ENCODE results near the gene CEACAM21. TPM values are rescaled to one million over a fixed set of nuclear protein-coding genes. Genes with fewer than 3 reads are reported as not detected.

CEACAM21 gene
- total RNA-seq, 1 donor from 2014 or later = not detected

DNA sequence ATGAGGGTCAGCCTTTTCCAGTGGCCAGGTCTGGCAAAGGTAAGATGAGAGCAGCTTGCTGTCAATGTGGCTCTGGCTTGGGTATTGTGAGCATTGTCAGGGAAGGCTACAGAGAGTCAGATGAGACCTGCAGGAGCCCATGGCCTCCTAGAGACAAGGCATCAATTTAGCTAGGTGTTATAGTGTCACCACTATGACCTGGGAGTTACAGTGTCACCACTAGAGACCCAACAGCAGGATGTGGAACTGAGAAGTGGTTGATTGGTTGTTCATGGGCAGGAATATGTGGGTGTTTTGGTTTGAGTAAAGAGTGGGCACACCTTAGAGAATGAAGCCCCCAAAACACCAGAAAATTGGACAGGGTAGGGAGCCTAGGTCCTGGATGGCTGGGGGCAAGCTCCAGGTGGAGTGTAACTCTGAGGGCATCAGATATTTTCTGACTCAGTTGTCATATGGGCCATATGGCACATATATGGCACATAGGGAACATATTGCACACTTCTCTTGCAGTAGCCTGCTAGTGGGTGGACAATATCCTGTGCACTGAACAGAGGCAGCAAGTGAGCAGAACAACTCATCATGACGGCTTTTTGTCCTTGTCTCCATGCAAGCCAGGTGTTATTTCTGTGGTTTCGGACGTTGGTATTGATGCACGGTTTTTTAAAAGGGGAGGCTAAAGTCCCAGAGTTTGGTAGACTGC is 46.3 kb upstream of the CEACAM21 start:
- H3K27ac Mint-ChIP-seq = no peak overlapping the region
- H4K20me1 ChIP-seq (ENCODE audit: low read depth) = no peaks in the 10 kb centered on the region
- H3K36me3 Mint-ChIP-seq = no peaks in the 10 kb centered on the region
- H3K4me3 ChIP-seq = no peak overlapping the region
- no peak overlapping the region for H2AFZ ChIP-seq (replicated peaks)
- no peak for DNase-seq (ENCODE audit: low spot score)
- TF ChIP-seq EZH2 (IDR thresholded peaks at IDR 0.05) (no peak), EZH2phosphoT487 (IDR thresholded peaks at IDR 0.05) (no peak)
- TF ChIP-seq, protein P1, sequence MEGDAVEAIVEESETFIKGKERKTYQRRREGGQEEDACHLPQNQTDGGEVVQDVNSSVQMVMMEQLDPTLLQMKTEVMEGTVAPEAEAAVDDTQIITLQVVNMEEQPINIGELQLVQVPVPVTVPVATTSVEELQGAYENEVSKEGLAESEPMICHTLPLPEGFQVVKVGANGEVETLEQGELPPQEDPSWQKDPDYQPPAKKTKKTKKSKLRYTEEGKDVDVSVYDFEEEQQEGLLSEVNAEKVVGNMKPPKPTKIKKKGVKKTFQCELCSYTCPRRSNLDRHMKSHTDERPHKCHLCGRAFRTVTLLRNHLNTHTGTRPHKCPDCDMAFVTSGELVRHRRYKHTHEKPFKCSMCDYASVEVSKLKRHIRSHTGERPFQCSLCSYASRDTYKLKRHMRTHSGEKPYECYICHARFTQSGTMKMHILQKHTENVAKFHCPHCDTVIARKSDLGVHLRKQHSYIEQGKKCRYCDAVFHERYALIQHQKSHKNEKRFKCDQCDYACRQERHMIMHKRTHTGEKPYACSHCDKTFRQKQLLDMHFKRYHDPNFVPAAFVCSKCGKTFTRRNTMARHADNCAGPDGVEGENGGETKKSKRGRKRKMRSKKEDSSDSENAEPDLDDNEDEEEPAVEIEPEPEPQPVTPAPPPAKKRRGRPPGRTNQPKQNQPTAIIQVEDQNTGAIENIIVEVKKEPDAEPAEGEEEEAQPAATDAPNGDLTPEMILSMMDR (IDR thresholded peaks at IDR 0.05) = no peak
- H3K9me3 Mint-ChIP-seq = peaks cover 9% of the 10 kb centered on the region
- H3K4me3 Mint-ChIP-seq = no peak overlapping the region
- H3F3A ChIP-seq (ENCODE audit: low read depth) = no peaks in the 10 kb centered on the region
- no peaks in the 10 kb centered on the region for H3K79me2 ChIP-seq (ENCODE audit: low read depth)
- no peaks in the 10 kb centered on the region for H3K27me3 ChIP-seq
- no peak overlapping the region for H3K9ac ChIP-seq
- no peak overlapping the region for H3K4me2 ChIP-seq
- H3K9me3 ChIP-seq (ENCODE audit: low read depth) = no peaks in the 10 kb centered on the region
- H3K4me1 Mint-ChIP-seq = peaks cover 10% of the 10 kb centered on the region
- peaks cover 22% of the 10 kb centered on the region for H3K27me3 Mint-ChIP-seq (ENCODE audit: insufficient read depth, low read depth)
- H3K27ac ChIP-seq = no peak overlapping the region
- no peaks in the 10 kb centered on the region for H3K4me1 ChIP-seq
- H3K36me3 ChIP-seq = no peaks in the 10 kb centered on the region

GRCh38 chr19:41530184-41530534 is 45.8 kb upstream of the CEACAM21 start:
- no peaks in the 10 kb centered on the region for H3K27me3 ChIP-seq
- H3K9ac ChIP-seq = no peak overlapping the region
- no peak for DNase-seq (ENCODE audit: low spot score)
- no peaks in the 10 kb centered on the region for H4K20me1 ChIP-seq (ENCODE audit: low read depth)
- H3K4me2 ChIP-seq = no peak overlapping the region
- peaks cover 9% of the 10 kb centered on the region for H3K9me3 Mint-ChIP-seq
- H2AFZ ChIP-seq (replicated peaks) = no peak overlapping the region
- no peaks in the 10 kb centered on the region for H3F3A ChIP-seq (ENCODE audit: low read depth)
- no peaks in the 10 kb centered on the region for H3K36me3 Mint-ChIP-seq
- no peak overlapping the region for H3K27ac Mint-ChIP-seq
- H3K4me3 Mint-ChIP-seq = no peak overlapping the region
- H3K27me3 Mint-ChIP-seq (ENCODE audit: insufficient read depth, low read depth) = peaks cover 19% of the 10 kb centered on the region
- no peak overlapping the region for H3K4me3 ChIP-seq
- H3K79me2 ChIP-seq (ENCODE audit: low read depth) = no peaks in the 10 kb centered on the region
- peaks cover 10% of the 10 kb centered on the region for H3K4me1 Mint-ChIP-seq
- H3K36me3 ChIP-seq = no peaks in the 10 kb centered on the region
- no peaks in the 10 kb centered on the region for H3K9me3 ChIP-seq (ENCODE audit: low read depth)
- no peak for TF ChIP-seq EZH2 (IDR thresholded peaks at IDR 0.05)
- TF ChIP-seq, protein P1 (IDR thresholded peaks at IDR 0.05) = no peak
- TF ChIP-seq EZH2phosphoT487 (IDR thresholded peaks at IDR 0.05) = no peak
- no peak overlapping the region for H3K27ac ChIP-seq
- no peaks in the 10 kb centered on the region for H3K4me1 ChIP-seq

GRCh38 chr19:41530761-41531301 is 45.1 kb upstream of the CEACAM21 start:
- TF ChIP-seq EZH2 (IDR thresholded peaks at IDR 0.05) (no peak), EZH2phosphoT487 (IDR thresholded peaks at IDR 0.05) (no peak)
- H3K4me2 ChIP-seq = no peak overlapping the region
- H3K4me1 Mint-ChIP-seq = peaks cover 10% of the 10 kb centered on the region
- no peak for DNase-seq (ENCODE audit: low spot score)
- no peak overlapping the region for H3K4me3 ChIP-seq
- no peaks in the 10 kb centered on the region for H3F3A ChIP-seq (ENCODE audit: low read depth)
- H3K9me3 Mint-ChIP-seq = peaks cover 9% of the 10 kb centered on the region
- H3K27ac ChIP-seq = no peak overlapping the region
- peaks cover 16% of the 10 kb centered on the region for H3K27me3 Mint-ChIP-seq (ENCODE audit: insufficient read depth, low read depth)
- no peaks in the 10 kb centered on the region for H3K36me3 Mint-ChIP-seq
- H3K4me1 ChIP-seq = no peaks in the 10 kb centered on the region
- no peaks in the 10 kb centered on the region for H3K9me3 ChIP-seq (ENCODE audit: low read depth)
- no peak overlapping the region for H3K4me3 Mint-ChIP-seq
- no peak overlapping the region for H3K27ac Mint-ChIP-seq
- no peak overlapping the region for H3K9ac ChIP-seq
- H4K20me1 ChIP-seq (ENCODE audit: low read depth) = no peaks in the 10 kb centered on the region
- no peaks in the 10 kb centered on the region for H3K79me2 ChIP-seq (ENCODE audit: low read depth)
- H3K36me3 ChIP-seq = no peaks in the 10 kb centered on the region
- no peak overlapping the region for H2AFZ ChIP-seq (replicated peaks)
- H3K27me3 ChIP-seq = no peaks in the 10 kb centered on the region

Measured in neural progenitor cell (in vitro differentiated cells).